Left ventricle myocardium superior (tissue), 1 donor: ENCODE data around the gene KEAP1. TPM values are rescaled to one million over a fixed set of nuclear protein-coding genes. Genes with fewer than 3 reads are reported as not detected.
A peak's percentile ranks its signal among the peaks of the same experiment; 100 is the strongest.
"Not testable (repeated sequence)": the region's sequence is repeated elsewhere in the genome, so short reads cannot be mapped to it uniquely, and the experiment has no call there.

Source experiments
- ATAC-seq: fragments of 200-7000 bp; cut with Tn5 transposase; one replicate; pipeline ENCODE4 v1.9.1; 2020; ENCODE audit warnings: mild to moderate bottlenecking, moderate library complexity
- DNase-seq: peaks from one replicate; pipeline ENCODE4 v3.0.0-alpha.2; 2020
- intact Hi-C: fragments of 100-400 bp; cut with micrococcal nuclease; formaldehyde crosslinking; loops from one replicate; pipeline ENCODE4 v1.11.0; 2022
- total RNA-seq: library from RNA; stranded (reverse); fragmentation: NEBNext Ultra II Directional; extraction: Animal tissue kit (Norgen Biotek cat#: 25700); gene quantifications from one replicate; pipeline ENCODE4 v1.2.1, GENCODE V29; 2021
- donor health status: DM: no; HTN: yes; CAD: no; lungs with severe emphysema.

KEAP1 gene
- total RNA-seq, 1 donor from 2014 or later, result 87.7 TPM

DNA sequence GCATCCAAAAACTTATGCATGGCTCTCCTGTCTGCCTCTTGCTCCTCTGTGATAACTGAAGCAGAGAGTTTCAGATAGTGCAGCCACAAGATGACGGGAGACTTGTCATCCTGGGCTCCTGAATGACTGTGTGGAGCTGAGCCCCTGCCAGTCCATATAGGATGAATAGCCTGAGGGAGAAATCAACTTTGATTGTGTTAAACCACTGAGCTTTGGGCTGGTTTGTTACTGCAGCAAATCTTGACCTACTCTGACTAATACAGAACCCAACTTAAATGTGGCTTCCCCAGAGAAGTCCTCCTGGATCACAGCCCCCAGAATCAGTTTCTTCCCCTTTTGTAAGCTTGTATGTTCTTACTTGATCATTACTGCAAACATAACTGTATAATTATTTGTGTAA is 29.3 kb upstream of the KEAP1 start:
- ATAC-seq, result no peak
- intact Hi-C loops, result no loop called here
- DNase-seq, result no peak

DNA sequence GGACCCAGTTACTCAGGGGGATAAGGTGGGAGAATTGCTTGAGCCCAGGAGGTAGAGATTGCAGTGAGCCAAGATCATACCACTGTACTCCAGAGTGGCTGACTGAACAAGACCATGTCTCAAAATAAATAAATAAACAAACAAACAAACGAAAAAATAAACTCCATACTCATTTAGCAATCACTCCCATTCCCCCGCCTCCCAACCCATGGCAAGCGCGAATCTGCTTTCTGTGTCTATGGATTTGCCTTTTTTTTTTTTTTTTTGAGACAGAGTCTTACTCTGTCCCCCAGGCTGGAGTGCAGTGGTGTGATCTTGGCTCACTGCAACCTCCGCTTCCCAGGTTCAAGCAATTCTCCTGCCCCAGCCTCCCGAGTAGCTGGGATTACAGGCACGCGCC is 23.7 kb upstream of the KEAP1 start:
- intact Hi-C loops, DNase-seq, ATAC-seq: not testable (repeated sequence)

DNA sequence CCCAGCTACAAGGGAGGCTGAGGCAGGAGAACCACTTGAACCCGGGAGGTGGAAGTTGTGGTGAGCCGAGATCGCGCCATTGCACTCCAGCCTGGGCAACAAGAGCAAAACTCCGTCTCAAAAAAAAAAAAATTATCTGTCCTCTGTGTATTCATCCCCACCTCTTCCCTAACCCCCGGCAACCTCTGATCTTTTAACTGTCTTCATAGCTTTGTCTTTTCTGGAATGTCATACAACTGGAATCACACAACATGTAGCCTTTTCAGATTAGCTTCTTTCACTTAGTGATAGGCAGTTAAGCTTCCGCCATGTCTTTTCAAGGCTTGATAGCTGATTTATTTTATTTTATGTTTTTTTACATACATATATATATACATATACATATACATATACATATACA is 22.5 kb upstream of the KEAP1 start:
- DNase-seq (no peak), ATAC-seq (no peak)
- intact Hi-C loops, result no loop called here

DNA sequence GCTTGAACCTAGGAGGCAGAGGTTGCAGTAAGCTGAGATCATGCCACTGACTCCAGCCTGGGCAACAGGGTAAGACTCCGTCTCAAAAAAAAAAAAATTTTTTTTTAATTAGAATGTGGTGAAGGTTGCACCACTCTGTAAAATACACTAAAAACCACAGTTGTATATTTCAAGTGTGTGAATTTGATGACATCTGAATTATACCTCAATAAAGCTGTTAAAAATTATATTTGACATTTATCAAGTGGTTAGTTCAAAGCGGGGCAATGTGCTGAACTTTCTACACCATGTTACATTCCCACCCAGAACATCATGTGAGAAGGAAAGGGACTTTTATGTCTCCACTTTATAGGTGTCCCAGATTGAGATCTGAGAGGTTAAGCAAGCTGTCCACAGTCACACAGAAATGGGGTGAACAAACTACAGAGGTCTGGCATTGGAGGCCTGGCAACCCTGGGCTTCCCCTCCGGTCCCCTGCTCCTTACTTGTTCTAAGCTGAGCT is 20.0 kb upstream of the KEAP1 start:
- DNase-seq (no peak), ATAC-seq (no peak)
- intact Hi-C loops, result no loop called here

DNA sequence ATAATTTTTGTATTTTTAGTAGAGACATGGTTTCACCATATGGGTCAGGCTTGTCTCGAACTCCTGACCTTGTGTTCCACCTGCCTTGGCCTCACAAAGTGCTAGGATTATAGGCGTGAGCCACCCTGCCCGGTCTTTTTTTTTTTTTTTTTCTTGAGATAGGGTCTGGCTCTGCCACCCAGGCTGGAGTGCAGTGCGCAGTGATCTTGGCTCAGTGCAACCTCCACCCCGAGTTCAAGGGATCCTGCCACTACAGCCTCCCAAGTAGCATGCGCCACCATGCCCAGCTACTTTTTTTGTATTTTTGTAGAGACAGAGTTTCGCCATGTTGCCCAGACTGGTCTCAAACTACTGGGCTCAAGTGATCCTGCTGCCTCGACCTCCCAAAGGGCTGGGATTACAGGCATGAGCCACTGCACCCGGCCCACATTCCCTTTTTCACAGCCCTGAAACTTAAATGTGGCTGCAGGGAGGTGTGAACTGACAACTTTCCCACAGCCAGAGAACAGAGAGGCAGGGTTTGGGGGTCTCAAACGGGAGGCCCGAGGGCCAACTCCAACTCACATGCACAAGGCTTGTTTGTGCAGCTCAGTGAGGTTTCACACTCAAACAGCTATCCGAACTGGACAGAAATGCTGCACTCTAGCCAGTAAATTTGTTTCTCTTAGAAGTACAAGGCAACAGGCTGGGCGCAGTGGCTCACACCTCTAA is 18.5 kb upstream of the KEAP1 start:
- DNase-seq, result no peak
- intact Hi-C loops, result no loop called here
- no peak for ATAC-seq

DNA sequence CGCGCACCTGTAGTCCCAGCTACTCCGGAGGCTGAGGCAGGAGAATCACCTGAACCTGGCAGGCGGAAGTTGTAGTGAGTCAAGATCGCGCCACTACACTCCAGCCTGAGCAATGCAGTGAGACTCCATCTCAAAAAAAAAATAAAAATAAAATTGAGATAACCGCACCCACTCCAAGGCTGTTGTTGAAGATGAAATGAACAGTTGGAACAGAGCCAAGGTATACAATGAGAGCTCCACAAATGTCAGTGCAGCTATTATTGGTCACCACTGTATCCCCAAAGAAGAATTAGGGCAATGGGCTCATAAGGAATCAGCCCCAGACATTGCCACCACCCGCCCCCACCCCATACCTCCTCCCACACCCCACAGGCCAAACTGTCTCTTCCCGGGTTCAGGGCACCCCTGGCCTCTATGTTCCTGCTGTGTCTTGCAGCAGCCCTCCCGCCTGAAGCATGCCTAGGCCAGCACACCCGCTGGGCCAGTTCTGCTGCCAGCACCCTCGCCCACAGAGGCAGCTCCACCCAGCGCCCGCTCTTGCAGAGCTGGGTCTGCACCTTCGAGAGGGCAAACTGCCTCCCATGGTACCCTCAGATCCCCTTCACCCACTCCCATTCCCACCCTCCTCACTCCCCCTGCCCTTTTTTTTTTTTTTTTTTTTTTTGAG is 17.6 kb upstream of the KEAP1 start:
- DNase-seq (no peak), ATAC-seq (no peak)
- intact Hi-C loops, result no loop called here

DNA sequence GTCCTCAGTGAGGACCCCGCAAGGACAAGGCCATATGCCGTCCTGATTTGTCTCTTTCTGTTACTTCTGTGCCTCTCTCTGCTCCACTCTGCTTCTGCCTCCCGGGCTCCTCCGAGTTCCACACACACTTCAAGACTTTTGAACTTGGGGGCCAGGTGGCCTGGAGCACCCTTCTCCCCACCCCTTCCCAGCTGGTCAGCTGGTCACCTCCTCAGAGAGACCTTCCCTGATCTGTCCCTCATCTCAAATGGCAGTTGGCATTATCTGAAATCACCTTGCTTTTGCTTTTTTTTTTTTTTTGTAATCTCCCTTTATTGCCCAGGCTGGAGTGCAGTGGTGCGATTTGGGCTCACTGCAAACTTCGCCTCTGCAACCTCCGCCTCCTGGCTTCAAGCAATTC is 16.3 kb upstream of the KEAP1 start:
- DNase-seq (no peak), ATAC-seq (no peak)
- intact Hi-C loops, result no loop called here

DNA sequence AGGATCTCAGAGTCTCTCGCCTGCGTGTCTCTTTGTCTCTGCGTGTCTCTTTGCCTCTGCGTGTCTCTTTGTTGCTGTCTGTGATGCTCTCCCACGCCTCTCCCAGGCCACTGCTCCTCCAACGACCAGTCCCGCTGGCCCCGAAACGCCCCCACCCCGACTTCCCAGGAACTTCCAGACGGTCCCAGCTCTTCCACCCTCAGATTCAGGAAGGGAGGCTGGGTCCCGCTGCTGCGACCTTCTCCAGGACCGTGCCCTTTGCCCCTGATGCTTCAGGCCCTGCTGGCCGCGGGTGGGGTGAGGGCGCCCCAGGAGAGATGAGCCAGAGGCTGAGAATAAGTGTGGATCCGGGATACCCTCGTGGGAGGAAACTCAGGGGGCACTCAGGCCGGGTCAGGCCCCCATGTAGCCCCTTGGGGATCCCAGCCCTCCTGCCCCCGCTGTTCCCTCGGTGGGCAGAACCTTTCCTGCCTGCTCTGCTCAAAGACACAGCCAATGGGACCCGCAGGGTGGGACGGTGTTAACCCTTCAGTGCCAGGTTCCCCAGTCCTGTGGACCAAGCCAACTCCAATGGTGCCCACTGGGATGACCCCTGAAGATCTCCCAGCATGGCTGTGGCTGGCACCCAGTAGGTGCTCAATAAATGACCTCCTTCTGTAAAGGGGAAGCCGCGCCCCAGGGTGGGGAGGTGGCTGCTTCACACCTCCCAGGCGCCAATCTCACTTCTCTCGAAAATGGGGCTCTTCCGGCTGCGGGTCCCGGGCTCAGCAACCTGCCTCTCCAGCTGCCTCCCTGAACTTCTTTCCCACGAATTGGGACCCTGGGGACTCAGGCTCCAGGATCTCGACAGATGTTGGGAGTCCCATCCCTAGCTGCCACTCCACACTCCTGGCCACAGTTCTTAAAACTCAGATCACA is 15.5 kb upstream of the KEAP1 start:
- DNase-seq (no peak), ATAC-seq (no peak)
- intact Hi-C loops, result no loop called here

DNA sequence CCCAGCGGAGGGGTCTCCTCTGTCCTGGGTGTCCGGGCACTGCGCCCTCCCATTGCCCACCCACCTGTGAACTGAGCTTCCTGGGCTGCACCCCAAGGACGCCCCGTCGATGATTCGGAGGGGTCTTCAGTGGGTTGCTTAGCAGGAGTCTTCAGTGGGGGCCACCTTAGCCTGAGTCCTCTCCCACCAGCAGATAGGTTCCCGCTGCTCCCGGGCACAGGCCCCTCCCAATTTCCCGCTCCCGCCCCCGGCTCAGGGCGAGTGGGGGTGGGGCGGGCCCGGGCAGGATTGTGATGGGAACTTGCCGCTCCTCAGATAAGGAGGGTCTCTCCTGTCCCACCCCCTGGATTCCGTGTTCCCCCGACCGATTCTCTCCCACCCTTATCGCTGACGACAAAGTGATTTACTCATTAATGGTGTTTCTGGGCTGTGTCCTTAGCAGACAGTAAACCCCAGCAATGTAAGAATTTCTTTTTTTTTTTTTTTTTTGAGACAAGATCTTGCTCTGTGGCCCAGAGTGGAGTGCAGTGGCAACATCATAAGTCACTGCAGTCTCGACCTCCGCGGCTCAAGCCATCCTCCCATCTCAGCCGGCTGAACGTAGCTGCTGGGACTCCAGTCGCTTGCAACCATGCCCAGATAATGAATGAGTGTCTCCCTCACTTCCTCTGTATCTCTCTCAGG is 14.7 kb upstream of the KEAP1 start:
- intact Hi-C loops, result no loop called here
- ATAC-seq, result peak; percentile 63
- no peak for DNase-seq

DNA sequence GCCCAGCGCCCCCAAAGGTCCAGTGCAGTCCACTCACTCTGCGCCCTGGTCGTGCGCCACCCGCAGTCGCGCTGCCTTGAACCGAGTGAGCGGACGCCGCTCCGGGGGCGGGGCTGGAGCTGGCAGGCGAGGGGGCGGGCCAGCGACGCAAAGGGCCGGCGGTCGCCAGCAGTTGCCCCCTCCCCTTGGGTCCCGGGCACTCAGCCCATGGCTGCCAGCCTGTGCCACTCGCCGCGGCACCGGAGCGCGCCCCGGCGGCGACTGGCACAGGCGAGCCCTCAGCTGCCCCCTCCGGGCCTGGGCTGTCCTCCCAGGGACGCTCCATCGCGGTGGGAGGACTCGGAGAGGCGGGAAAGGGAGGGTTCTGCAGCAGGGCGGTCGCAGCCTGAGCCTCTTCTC is 14.2 kb upstream of the KEAP1 start, which contains the start of gene S1PR5:
TSS of gene S1PR5 (minus strand) at position 87 of the 399 bp plus-strand sequence. CDS start 2,436 bp downstream, outside the sequence.
- peak; percentile 62 for ATAC-seq
- peak; percentile 46 for DNase-seq
- intact Hi-C loops, result no loop called here

DNA sequence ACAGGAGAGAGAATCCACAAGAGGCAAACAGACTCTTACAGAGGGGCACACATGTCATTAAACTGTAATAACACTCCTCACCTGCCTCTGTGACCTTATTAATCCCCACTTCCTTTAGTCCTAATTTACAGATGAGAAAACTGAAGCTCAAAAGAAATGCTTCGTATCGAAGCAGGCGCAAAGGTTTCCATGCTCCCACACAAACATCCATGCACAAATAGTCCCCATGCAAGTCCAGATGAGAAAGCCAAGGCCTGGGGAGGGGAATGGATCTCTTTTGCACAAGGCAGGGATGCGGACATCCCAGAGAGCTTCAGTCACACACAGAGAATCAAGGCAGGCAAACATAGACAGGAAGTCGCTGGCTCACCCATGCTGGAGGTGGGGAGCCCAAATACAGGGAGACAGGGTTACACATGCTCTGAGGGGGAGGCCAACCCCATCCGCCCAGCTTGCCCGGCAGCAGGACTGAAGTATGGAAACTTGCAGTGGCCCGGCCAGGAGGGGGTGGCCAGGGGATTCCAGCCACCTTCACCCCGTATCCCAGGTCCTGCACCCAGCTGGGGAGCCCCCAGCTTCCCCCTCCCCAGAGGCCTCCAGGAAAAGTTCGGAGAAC is 13.6 kb upstream of the KEAP1 start:
- DNase-seq, result no peak
- intact Hi-C loops, result no loop called here
- no peak for ATAC-seq

DNA sequence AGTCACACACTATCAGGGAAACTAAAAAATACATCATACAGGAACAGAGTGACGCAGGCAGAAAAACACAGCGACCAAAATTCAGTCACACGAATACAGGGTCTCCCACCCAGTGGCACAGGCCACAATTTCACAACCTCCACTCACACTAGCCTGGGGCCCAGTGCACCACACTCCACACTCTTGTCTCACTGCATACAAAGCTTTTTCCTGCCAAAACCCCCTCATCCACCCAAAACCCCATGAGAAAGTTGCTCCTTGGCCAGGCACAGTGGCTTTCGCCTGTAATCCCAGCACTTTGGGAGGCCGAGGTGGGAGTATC is 12.9 kb upstream of the KEAP1 start:
- DNase-seq, result no peak
- intact Hi-C loops, result no loop called here
- ATAC-seq, result no peak

DNA sequence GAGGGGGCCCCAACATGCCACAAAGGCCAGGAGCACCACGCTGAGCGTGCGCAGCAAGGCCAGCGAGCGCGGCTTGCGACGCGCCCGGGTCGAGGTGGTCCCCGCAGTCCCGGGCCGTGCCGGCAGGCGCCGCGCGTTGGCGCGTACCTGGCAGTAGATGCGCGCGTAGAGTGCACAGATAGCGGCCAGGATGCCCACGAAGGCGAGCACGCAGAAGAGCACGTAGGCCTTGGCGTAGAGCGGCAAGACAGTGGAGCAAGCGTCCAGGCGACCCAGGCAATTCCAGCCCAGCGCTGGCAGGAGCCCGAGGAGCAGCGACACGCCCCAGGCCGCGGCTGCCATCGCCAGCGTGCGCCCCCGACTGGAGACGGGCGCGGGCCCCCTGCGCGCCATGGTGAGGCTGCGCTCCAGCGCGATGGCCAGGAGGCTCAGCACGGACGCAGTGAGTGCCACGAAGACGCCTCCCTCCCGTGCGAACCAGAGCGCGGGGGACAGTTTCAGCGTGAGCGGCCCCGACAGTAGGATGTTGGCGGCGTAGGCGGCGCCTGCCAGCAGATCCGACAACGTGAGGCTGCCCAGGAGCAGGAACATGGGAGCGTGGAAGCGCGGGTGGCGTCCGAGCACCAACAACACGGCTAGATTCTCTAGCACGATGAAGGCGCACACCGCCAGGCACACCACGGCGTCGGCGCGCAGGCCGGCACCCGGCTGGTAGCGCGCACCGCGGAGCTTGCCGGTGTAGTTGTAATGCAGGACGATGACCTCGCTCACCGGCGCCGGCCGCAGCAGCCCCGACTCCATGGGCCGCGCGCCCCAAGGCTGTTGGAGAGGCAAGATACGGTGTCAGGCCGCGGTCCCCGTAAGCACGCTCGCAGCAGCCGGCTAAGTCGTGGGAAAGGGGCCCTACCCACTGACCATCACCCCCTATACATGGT is 11.3 kb upstream of the KEAP1 start:
- DNase-seq, result no peak
- ATAC-seq, result no peak
- intact Hi-C loops, result no loop called here

DNA sequence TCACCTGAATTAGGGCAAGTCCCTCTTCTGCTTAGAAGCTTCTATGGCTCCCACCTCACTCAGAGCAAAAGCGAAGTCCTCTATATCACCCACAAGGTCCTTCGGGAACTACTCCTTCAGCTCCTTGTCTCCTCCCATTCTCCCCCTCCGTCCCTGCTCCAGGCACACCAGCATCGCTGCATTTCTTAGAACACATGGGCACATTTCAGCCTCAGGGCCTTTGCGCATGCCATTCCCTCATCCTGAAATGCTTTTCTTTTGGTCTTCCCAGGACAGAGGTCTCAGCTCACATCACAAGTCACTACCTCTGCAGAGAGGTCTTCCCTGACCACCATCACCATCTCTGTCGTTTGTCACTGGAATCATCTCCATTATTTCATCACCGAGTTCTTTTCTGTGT is 10.1 kb upstream of the KEAP1 start:
- no peak for ATAC-seq
- intact Hi-C loops, result no loop called here
- no peak for DNase-seq

DNA sequence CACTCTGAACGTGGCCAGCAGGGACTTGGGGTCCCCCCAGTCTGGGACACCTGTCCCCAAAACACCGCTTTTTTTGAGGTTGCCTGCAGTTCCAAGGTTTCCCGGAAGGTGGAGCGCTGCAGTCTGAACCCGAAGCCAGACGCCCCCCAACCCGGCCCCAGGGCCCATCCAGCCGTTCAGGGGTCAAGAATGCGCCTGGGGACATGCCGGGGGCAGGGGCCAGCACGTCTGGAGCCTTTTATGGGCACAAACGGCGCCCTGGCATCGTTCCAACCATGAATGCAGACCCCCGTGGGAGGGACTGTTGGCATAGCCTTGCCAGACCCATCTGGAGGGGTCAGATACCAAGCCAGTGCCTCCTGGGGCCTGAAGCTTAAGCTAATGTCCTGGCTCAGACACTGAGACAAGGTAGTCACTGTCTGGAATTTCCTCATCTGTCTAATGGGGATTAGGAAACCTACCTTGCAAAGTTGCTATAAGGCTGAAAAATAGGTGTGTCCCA is 7.2 kb upstream of the KEAP1 start:
- DNase-seq (no peak), ATAC-seq (no peak)
- intact Hi-C loops, result no loop called here

DNA sequence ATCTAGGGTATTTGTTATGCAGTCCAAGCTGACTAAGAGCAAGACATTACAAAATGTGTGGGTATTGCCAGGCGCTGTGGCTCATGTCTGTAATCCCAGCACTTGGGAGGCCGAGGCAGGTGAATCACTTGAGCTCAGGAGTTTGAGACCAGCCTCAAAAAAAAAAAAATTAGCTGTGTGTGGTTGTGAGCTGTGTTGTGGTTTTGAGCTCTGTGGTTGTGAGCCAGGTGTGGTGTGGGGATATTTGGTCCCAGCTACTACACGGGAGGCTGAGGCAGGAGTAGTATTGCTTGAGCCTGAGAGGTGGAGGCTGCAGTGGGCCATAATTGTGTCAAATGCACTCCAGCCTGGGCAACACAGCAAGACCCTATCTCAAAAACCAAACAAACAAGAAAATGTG is 5.6 kb upstream of the KEAP1 start:
- intact Hi-C loops, result no loop called here
- DNase-seq, result no peak
- ATAC-seq, result no peak

DNA sequence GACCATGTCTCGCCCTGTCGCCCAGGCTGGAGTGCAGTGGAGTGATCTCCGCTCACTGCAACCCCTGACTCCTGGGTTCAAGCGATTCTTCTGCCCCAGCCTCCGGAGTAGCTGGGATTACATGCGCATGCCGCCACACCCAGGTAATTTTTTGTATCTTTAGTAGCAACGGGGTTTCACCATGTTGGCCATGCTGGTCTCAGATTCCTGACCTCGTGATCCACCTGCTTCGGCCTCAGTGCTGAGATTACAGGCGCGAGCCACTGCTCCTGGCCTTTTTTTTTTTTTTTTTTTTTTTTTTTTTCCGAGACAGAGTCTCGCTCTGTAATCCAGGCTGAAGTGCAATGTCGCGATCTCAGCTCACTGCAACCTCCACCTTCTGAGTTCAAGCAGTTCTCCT is 4.9 kb upstream of the KEAP1 start:
- ATAC-seq, result no peak
- no peak for DNase-seq
- intact Hi-C loops, result no loop called here
